ACC112 (cell line): ENCODE measurements around the gene PLPP6.

ENCODE experiments used
- H2AFZ ChIP-seq: fragments of 200-600 bp; sonication (generic); one replicate; pipeline ENCODE4 v1.6.0; 2017; ENCODE audit warnings: antibody characterized with exemption, low read length; ENCODE audit not compliant: unreplicated experiment
- H3K27ac ChIP-seq: fragments of 200-600 bp; sonication (generic); 2 replicates; pipeline ENCODE4 v1.5.1; 2014; ENCODE audit warnings: low read depth, mild to moderate bottlenecking, antibody characterized with exemption, low read length, moderate library complexity
- H3K27me3 ChIP-seq: fragments of 200-600 bp; sonication (generic); 2 replicates; pipeline ENCODE4 v1.6.1; 2014; ENCODE audit warnings: mild to moderate bottlenecking, antibody characterized with exemption, low read length, moderate library complexity, mixed read lengths; ENCODE audit not compliant: insufficient read depth
- H3K36me3 ChIP-seq: fragments of 200-600 bp; sonication (generic); 2 replicates; pipeline ENCODE4 v1.6.1; 2016; ENCODE audit warnings: mild to moderate bottlenecking, antibody characterized with exemption, low read length, moderate library complexity, mixed read lengths; ENCODE audit not compliant: insufficient read depth
- H3K4me1 ChIP-seq: fragments of 200-600 bp; sonication (generic); one replicate; pipeline ENCODE4 v1.6.1; 2016; ENCODE audit warnings: low read length, mixed read lengths; ENCODE audit not compliant: insufficient read depth, unreplicated experiment, control insufficient read depth
- H3K4me3 ChIP-seq: fragments of 200-600 bp; sonication (generic); 2 replicates; pipeline ENCODE4 v1.5.1; 2014; ENCODE audit warnings: mild to moderate bottlenecking, low read depth, low read length
- H3K79me2 ChIP-seq: fragments of 200-600 bp; sonication (generic); one replicate; pipeline ENCODE4 v1.6.0; 2016; ENCODE audit warnings: low read length; ENCODE audit not compliant: control insufficient read depth, unreplicated experiment, insufficient read depth

PLPP6 gene

DNA sequence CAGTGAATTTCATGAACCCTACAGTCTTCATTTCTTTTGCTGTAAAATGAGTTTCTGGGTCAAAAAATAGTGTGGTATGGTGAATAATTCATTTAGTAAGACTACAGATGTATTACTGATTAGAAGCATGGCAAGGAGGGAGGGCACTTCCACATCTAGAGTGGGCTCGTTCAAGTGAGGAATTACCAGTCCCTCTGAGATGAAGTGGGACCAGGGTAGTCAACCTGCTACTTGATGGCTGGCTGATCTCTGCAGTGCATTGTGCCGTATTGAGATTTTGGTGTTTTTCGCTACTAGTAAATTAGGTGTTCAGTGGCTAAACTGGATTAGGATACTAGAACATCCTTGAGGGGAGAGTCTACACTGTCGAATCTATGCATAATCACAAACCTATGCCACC, 28.1 kb downstream of the PLPP6 start:
- H3K27me3 ChIP-seq = no peaks in the 10 kb centered on the region
- peaks cover 5% of the 10 kb centered on the region for H3K4me1 ChIP-seq
- H3K27ac ChIP-seq = no peak overlapping the region
- H2AFZ ChIP-seq = no peak overlapping the region
- peaks cover 2% of the 10 kb centered on the region for H3K79me2 ChIP-seq
- no peak overlapping the region for H3K4me3 ChIP-seq
- H3K36me3 ChIP-seq = 0 out of 2 replicates have a peak, but pooled peaks cover 19% of the 10 kb centered on the region

DNA sequence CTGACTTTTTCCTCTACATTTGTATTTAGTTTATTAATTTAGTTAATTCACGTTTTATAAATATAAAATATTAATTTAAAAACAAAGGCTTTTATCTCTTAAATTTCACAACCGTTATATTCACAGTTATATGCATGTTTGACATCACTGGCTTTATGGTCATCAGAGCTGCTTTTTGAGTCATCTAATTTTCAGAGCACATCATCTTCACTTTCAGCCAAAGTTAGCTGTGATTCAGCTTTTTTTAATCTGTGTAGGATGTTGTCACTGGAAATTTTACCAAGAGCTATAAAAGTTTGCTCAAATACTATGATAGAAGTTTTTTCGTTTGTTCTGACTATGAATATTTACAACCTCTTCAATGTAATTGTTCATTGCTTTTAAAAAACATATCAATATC, 29.7 kb downstream of the PLPP6 start:
- H3K36me3 ChIP-seq = peaks cover 11% of the 10 kb centered on the region; the same call in 1 of the 2 replicates
- H3K4me1 ChIP-seq = peaks cover 5% of the 10 kb centered on the region
- H3K79me2 ChIP-seq = peaks cover 2% of the 10 kb centered on the region
- H3K27ac ChIP-seq = peak overlapping the region; percentile 54
- H3K27me3 ChIP-seq = no peaks in the 10 kb centered on the region
- no peak overlapping the region for H2AFZ ChIP-seq
- H3K4me3 ChIP-seq = no peak overlapping the region

DNA sequence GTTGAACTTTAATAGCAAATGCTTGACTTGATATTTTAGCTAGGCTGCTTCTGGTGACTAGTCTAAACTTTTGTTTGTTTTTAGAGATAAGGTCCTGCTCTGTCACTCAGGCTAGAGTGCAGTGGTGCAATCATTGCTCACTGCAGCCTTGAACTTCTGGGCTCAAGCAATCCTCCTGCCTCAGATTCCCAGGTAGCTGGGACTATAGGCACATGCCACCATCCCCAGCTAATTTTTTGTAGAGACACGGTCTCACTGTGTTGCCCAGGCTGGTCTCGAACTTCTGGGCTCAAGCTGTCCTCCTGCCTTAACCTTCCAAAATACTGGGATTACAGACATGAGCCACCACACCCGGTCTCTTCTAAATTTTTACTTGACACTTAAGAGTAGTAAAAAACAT, 38.0 kb downstream of the PLPP6 start:
- H3K27ac ChIP-seq = no peak overlapping the region
- no peaks in the 10 kb centered on the region for H3K4me1 ChIP-seq
- H3K4me3 ChIP-seq = no peak overlapping the region
- H3K36me3 ChIP-seq = peaks cover 17% of the 10 kb centered on the region
- H2AFZ ChIP-seq = no peak overlapping the region
- peaks cover 4% of the 10 kb centered on the region for H3K79me2 ChIP-seq
- H3K27me3 ChIP-seq = no peaks in the 10 kb centered on the region

DNA sequence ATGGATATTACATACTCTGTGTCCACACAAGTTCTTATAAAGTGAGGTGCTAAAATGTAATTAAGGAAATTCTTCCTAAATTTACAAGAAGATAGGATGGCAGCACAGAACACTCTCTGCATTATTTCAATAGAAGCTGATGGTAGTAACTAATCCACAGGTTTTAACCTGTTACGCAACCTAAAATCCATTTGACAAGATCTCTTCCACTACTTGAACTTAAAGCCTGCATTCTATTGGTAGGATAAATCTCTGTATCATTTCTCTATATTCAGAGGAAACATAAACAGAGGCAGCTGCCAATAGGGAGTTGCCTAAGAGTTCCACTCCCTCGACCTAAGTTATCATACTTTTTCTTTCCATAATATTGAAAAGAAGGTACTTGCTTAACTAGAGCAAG, 38.8 kb downstream of the PLPP6 start:
- Histone ChIP-seq H3K27ac (no peak overlapping the region), H3K79me2 (peaks cover 4% of the 10 kb centered on the region), H2AFZ (no peak overlapping the region), H3K4me1 (no peaks in the 10 kb centered on the region), H3K4me3 (no peak overlapping the region), H3K27me3 (no peaks in the 10 kb centered on the region), H3K36me3 (peaks cover 19% of the 10 kb centered on the region)

DNA sequence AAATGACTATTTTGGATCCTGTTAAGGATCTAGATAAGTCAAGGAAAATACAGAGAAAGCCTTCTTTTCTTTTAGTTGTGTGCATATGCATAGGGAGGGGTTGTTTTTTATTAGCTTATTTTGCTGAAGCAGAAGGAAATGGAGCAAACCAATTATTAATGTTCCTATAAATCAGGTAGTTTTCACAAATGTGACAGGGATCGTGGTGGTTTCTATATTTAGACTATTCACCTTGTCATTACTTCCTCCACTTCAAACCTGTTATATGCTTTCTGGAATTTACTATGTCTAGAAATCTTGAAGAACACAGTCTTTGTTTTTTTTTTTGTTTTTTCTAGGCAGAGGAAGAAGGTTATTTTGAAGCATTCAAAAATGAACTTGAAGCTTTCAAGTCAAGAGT, 39.4 kb downstream of the PLPP6 start:
- Histone ChIP-seq H3K36me3 (peaks cover 24% of the 10 kb centered on the region), H3K27me3 (no peaks in the 10 kb centered on the region)

DNA sequence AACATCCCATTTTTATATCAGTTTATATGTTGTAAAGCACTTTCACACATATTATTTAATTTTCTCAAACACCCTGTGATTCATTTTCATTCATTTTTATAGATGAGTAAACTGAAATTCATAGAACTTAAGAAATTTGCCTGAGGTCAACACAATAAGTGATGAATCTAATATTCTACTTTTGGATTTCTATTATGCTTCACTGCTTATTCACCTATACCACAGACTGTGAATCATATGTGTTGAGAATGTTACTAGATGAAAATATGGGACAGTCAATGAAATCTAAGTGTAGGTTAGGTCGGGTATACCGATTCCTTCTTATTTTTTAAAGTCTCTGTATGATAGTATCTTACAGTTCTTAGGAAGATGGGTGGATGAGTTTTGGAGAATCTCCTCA, 42.0 kb downstream of the PLPP6 start:
- no peaks in the 10 kb centered on the region for H3K79me2 ChIP-seq
- H3K27ac ChIP-seq = no peak overlapping the region
- H2AFZ ChIP-seq = no peak overlapping the region
- no peaks in the 10 kb centered on the region for H3K4me1 ChIP-seq
- peaks cover 16% of the 10 kb centered on the region for H3K36me3 ChIP-seq
- no peak overlapping the region for H3K4me3 ChIP-seq
- H3K27me3 ChIP-seq = no peaks in the 10 kb centered on the region

More for the DNA sequence above, 39.4 kb downstream of the PLPP6 start:
- Histone ChIP-seq H2AFZ (no peak overlapping the region), H3K4me1 (no peaks in the 10 kb centered on the region), H3K4me3 (no peak overlapping the region), H3K27ac (no peak overlapping the region), H3K79me2 (peaks cover 4% of the 10 kb centered on the region)

DNA sequence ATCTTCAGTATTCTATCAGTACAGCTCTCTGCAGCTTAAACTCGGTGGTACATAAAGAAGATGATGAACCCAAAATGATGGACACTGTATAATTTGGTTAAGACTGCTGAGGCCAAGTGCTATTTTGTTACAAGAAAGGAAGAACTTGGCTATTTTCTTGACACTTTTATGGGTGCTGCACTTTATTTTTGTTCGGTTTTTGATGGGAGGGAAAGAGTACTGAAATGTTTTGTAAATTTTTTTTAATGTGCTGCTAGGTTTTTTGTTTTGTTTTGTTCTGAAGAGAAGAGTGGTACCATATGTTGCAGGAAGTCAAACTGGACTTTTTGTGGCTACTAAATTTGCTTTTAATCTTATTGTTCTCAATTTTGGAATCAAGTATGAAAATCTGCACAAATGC, 43.9 kb downstream of the PLPP6 start:
- Histone ChIP-seq H3K79me2 (no peaks in the 10 kb centered on the region), H2AFZ (no peak overlapping the region), H3K36me3 (peaks cover 12% of the 10 kb centered on the region; the same call in 1 of the 2 replicates), H3K27ac (no peak overlapping the region), H3K4me3 (no peak overlapping the region), H3K4me1 (no peaks in the 10 kb centered on the region), H3K27me3 (no peaks in the 10 kb centered on the region)

DNA sequence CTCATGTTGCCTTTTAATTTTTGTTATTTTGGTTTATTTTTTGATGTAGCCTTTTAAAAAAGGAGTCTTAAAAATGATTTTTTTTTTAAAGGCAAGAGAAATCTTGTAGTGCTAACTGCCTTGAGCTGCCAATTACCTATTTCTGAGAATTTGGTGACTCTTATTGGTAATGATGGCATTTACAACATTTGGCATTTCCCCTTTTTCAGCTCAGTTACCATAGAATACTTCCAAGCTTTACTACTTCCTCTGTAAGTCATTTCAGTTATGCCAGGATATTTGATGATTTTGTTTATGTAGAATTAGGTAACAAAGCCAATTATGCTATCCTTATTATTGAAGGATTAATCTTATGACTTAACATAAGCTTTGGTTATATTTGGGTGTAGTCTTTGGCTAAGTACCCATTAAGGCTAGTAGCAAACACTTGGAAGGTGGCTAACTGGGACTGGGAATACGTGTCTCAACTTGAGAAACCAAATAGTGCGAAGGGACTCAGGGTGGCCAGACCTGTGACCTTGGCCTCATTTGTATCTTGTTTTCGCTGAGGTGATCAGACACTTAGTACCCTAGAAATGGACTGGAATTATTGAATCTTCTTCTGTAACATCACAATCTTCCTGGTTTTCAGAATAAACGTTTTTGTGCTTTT, 45.0 kb downstream of the PLPP6 start:
- H3K4me3 ChIP-seq = no peak overlapping the region
- peaks cover 10% of the 10 kb centered on the region; the same call in 1 of the 2 replicates for H3K36me3 ChIP-seq

DNA sequence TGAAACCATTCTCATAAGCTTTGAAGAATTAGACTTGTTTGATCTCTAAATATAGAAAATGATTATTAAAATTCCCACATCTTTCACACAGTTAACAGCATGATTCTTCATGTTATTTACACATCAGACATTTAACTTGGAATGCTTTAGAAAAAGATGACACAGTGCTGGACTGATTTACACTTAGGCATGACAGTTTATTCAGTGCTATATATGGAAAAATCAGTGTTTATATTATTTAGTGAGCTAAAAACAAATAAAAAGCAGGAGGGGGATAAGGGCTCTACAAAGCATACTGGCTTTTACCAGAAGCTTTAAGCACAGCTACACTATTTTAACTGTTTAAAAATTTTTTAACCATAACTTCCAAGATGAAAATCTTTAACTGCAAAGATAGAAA, 47.3 kb downstream of the PLPP6 start:
- Histone ChIP-seq H3K4me3 (no peak overlapping the region), H2AFZ (no peak overlapping the region), H3K36me3 (peaks cover 11% of the 10 kb centered on the region), H3K79me2 (no peaks in the 10 kb centered on the region), H3K27ac (no peak overlapping the region), H3K27me3 (no peaks in the 10 kb centered on the region), H3K4me1 (no peaks in the 10 kb centered on the region)

More for the DNA sequence above, 45.0 kb downstream of the PLPP6 start:
- Histone ChIP-seq H3K4me1 (no peaks in the 10 kb centered on the region), H3K27ac (no peak overlapping the region), H3K79me2 (no peaks in the 10 kb centered on the region), H3K27me3 (no peaks in the 10 kb centered on the region), H2AFZ (no peak overlapping the region)

DNA sequence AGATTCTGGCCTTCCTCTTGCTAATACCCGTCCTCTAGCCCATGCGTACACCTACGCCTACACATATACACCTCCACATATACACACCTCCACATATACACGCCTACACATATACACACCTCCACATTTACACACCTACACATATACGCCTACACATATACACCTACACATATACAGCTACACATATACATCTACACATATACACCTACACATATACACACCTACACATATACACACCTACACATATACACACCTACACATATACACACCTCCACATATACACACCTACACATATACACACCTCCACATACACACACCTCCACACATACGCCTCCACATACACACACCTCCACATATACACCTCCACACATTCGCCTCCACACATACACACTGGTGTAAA, 51.8 kb downstream of the PLPP6 start:
- H3K27me3 ChIP-seq = no peaks in the 10 kb centered on the region
- H2AFZ ChIP-seq = no peak overlapping the region
- H3K27ac ChIP-seq = no peak overlapping the region
- no peaks in the 10 kb centered on the region for H3K4me1 ChIP-seq
- no peak overlapping the region for H3K4me3 ChIP-seq
- no peaks in the 10 kb centered on the region for H3K79me2 ChIP-seq
- H3K36me3 ChIP-seq = peaks cover 30% of the 10 kb centered on the region

DNA sequence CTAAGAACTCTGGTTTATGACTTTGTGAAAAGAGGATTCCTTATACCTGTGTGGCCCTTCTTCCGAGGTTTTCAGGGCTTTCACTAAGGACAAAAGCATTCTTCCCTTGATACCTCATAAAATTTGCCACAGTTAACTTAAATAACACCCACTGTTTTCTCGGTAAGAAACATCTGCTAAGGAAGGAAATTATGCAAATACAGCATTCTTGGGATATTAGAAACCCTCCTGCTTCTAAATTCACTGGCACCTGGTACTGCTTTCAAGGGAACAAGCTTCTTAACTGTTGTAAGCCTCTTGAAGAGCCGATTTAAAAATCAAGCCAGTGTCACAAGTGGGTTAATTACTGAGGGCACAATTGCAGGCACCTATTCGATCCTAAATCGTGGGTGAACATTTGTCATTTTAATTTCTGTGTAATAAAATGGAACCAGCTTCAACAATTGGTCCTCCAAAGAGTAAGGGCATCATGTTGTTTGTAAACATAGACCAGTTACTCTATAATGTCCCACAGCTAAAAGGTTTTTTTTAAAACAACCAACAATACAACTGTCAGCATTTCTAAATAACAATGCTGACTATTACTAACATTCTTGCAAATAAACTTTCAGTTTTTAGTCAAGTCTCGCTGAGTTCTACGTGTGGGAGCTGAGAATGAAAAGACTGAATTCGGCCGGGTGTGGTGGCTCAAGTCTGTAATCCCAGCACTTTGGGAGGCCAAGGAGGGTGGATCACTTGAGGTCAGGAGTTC, 52.3 kb downstream of the PLPP6 start:
- Histone ChIP-seq H3K27ac (no peak overlapping the region), H3K4me1 (no peaks in the 10 kb centered on the region), H3K36me3 (peaks cover 32% of the 10 kb centered on the region), H3K79me2 (no peaks in the 10 kb centered on the region), H3K27me3 (no peaks in the 10 kb centered on the region), H3K4me3 (no peak overlapping the region), H2AFZ (no peak overlapping the region)
